H1 (cell line): ENCODE results near the gene SEMA3A. TPM values are rescaled to one million over a fixed set of nuclear protein-coding genes. Genes with fewer than 3 reads are reported as not detected.

Experiments
- CTCF ChIA-PET: fragments of 300-600 bp; sonication (Branson Sonifier 250); formaldehyde crosslinking; loops from one replicate; lab custom pipeline; 2021; ENCODE audit not compliant: partially characterized antibody; lab: Charles Lee
- POLR2A ChIA-PET: fragments of 300-600 bp; sonication (Branson Sonifier 250); formaldehyde crosslinking; loops from one replicate; lab custom pipeline; 2021; ENCODE audit warnings: inconsistent platforms; ENCODE audit not compliant: partially characterized antibody; lab: Charles Lee
- DNase-seq, 2 experiments: peaks; one replicate each; pipeline versions ENCODE4 v3.0.0 to v3.0.0-alpha.2; 2010 to 2022; ENCODE audit warnings: low spot score in 2 of 2, low read depth in 1 of 2, mixed read lengths in 1 of 2
- FAIRE-seq: peaks from 2 replicates; lab custom pipeline; 2011; peaks lifted over from hg19 to GRCh38; lab: Jason Lieb, UNC
- H2AFZ ChIP-seq: 2 replicates; pipeline ENCODE4 v1.8.1; 2012; ENCODE audit warnings: low read length, inconsistent platforms
- H2AK5ac ChIP-seq: 2 replicates; pipeline ENCODE4 v1.6.1; 2013; ENCODE audit warnings: low read depth, low read length
- H2BK120ac ChIP-seq: replicated peaks from 2 replicates; pipeline ENCODE3; 2013; ENCODE audit warnings: low read depth, low read length, inconsistent platforms
- H2BK12ac ChIP-seq: 2 replicates; pipeline ENCODE4 v1.6.1; 2013; ENCODE audit warnings: low read depth, low read length
- H2BK15ac ChIP-seq: 2 replicates; pipeline ENCODE4 v1.6.1; 2013; ENCODE audit warnings: low read length
- H2BK20ac ChIP-seq: 2 replicates; pipeline ENCODE4 v1.6.1; 2013; ENCODE audit warnings: low read length
- H2BK5ac ChIP-seq: 2 replicates; pipeline ENCODE4 v1.6.1; 2013; ENCODE audit warnings: low read depth, low read length
- H3K14ac ChIP-seq: 2 replicates; pipeline ENCODE4 v1.6.1; 2013; ENCODE audit warnings: inconsistent platforms; ENCODE audit not compliant: insufficient read length
- H3K18ac ChIP-seq: 2 replicates; pipeline ENCODE4 v1.6.1; 2013; ENCODE audit warnings: low read length; ENCODE audit errors: extremely low read depth
- H3K23ac ChIP-seq: 2 replicates; pipeline ENCODE4 v1.6.1; 2013; ENCODE audit warnings: inconsistent platforms; ENCODE audit not compliant: insufficient read length
- H3K23me2 ChIP-seq: 2 replicates; pipeline ENCODE4 v1.6.1; 2013; ENCODE audit warnings: low read depth, low read length
- H3K27ac ChIP-seq: 2 replicates; pipeline ENCODE4 v1.6.1; 2011; ENCODE audit warnings: low read depth, low read length, inconsistent platforms
- H3K27me3 ChIP-seq, 4 experiments: replicated peaks in 1 of 4; 1 replicate in 1 of 4; 2 replicates in 3 of 4; pipeline versions ENCODE4 v1.6.1 to v1.8.1; 2011 to 2013; ENCODE audit warnings: low read length in 3 of 4, mild to moderate bottlenecking in 3 of 4, inconsistent platforms in 2 of 4, mixed read lengths in 2 of 4, moderate library complexity in 1 of 4; ENCODE audit not compliant: control insufficient read depth in 3 of 4, insufficient read depth in 3 of 4; ENCODE audit errors: extremely low read depth in 1 of 4
- H3K36me3 ChIP-seq, 4 experiments: 2 replicates each; pipeline versions ENCODE4 v1.6.1 to v1.8.1; 2011 to 2013; ENCODE audit warnings: mild to moderate bottlenecking in 4 of 4, low read length in 3 of 4, moderate library complexity in 2 of 4, control low read depth in 1 of 4, inconsistent platforms in 1 of 4; ENCODE audit not compliant: insufficient read depth in 4 of 4, control insufficient read depth in 2 of 4
- H3K4ac ChIP-seq: replicated peaks from 2 replicates; pipeline ENCODE3; 2013; ENCODE audit warnings: low read length, low read depth, mixed read lengths, inconsistent platforms; ENCODE audit not compliant: insufficient read length
- H3K4me1 ChIP-seq, 4 experiments: replicated peaks in 1 of 4; 1 replicate in 1 of 4; 2 replicates in 3 of 4; pipeline versions ENCODE4 v1.6.1 to v1.8.1; 2011 to 2013; ENCODE audit warnings: low read length in 3 of 4, inconsistent platforms in 2 of 4, mixed read lengths in 1 of 4; ENCODE audit not compliant: insufficient read depth in 4 of 4, control insufficient read depth in 3 of 4
- H3K4me2 ChIP-seq, 2 experiments: 2 replicates each; pipeline versions ENCODE4 v1.6.1 to v1.8.1; 2011 to 2013; ENCODE audit warnings: low read depth in 2 of 2, low read length in 2 of 2, control low read depth in 1 of 2, inconsistent platforms in 1 of 2, mild to moderate bottlenecking in 1 of 2; ENCODE audit not compliant: insufficient read depth in 1 of 2
- H3K4me3 ChIP-seq, 4 experiments: fragments of 200-600, 300-600 bp in 1 of 4; sonication (generic), shearing (Covaris generic), sonication (Bioruptor Twin) in 1 of 4; 2 replicates each; pipeline versions ENCODE4 v1.5.1 to v1.8.1; 2011 to 2016; ENCODE audit warnings: low read length in 4 of 4, low read depth in 3 of 4, control low read depth in 2 of 4, inconsistent platforms in 2 of 4, mild to moderate bottlenecking in 2 of 4, mixed read lengths in 1 of 4, moderate library complexity in 1 of 4; ENCODE audit not compliant: insufficient read depth in 2 of 4; ENCODE audit errors: extremely low read depth in 1 of 4
- H3K56ac ChIP-seq: replicated peaks from 2 replicates; pipeline ENCODE3; 2013; ENCODE audit warnings: low read depth, mild to moderate bottlenecking, mixed read lengths, low read length, inconsistent platforms; ENCODE audit not compliant: insufficient read length
- H3K79me1 ChIP-seq: 2 replicates; pipeline ENCODE4 v1.6.1; 2013; ENCODE audit warnings: low read depth, low read length, control low read depth
- H3K79me2 ChIP-seq, 2 experiments: 2 replicates each; pipeline versions ENCODE4 v1.6.1 to v1.8.1; 2012 to 2013; ENCODE audit warnings: low read length in 2 of 2, mild to moderate bottlenecking in 2 of 2, inconsistent platforms in 1 of 2; ENCODE audit not compliant: insufficient read depth in 2 of 2, control insufficient read depth in 1 of 2
- H3K9ac ChIP-seq, 4 experiments: replicated peaks in 1 of 4; 1 replicate in 1 of 4; 2 replicates in 3 of 4; pipeline versions ENCODE4 v1.6.1 to v1.8.1; 2011 to 2013; ENCODE audit warnings: low read depth in 3 of 4, low read length in 3 of 4, control low read depth in 2 of 4, mild to moderate bottlenecking in 2 of 4, moderate library complexity in 2 of 4, inconsistent platforms in 1 of 4; ENCODE audit errors: extremely low read depth in 1 of 4
- H3K9me3 ChIP-seq, 2 experiments: 2 replicates each; pipeline versions ENCODE4 v1.6.1 to v1.8.1; 2012 to 2013; ENCODE audit warnings: mild to moderate bottlenecking in 2 of 2, moderate library complexity in 2 of 2, control low read depth in 1 of 2, inconsistent platforms in 1 of 2, low read depth in 1 of 2, low read length in 1 of 2, mixed read lengths in 1 of 2; ENCODE audit not compliant: insufficient read depth in 2 of 2
- H4K20me1 ChIP-seq, 2 experiments: replicated peaks in 1 of 2; 2 replicates each; pipeline versions ENCODE3 to v1.8.1; 2011 to 2013; ENCODE audit warnings: inconsistent platforms in 2 of 2, low read length in 2 of 2, mild to moderate bottlenecking in 1 of 2; ENCODE audit not compliant: insufficient read depth in 2 of 2, control insufficient read depth in 1 of 2
- H4K5ac ChIP-seq: 2 replicates; pipeline ENCODE4 v1.6.1; 2013; ENCODE audit warnings: low read length, low read depth, mixed read lengths, inconsistent platforms; ENCODE audit not compliant: insufficient read length
- H4K8ac ChIP-seq: 2 replicates; pipeline ENCODE4 v1.8.0; 2013; ENCODE audit warnings: mild to moderate bottlenecking, moderate library complexity, low read length, inconsistent platforms; ENCODE audit not compliant: insufficient read depth; ENCODE audit errors: extremely low read depth
- H4K91ac ChIP-seq: replicated peaks from 2 replicates; pipeline ENCODE3; 2013; ENCODE audit warnings: low read length, mixed read lengths, inconsistent platforms; ENCODE audit not compliant: insufficient read length
- CBX5 ChIP-seq: fragments of 300-800, 300-1000 bp; sonication (generic); IDR thresholded peaks from 2 replicates; pipeline ENCODE4 v1.7.1; 2016; ENCODE audit warnings: antibody characterized with exemption, low read length, low read depth
- CBX8 ChIP-seq: fragments of 300-800, 300-1000 bp; sonication (generic); IDR thresholded peaks from 2 replicates; pipeline ENCODE4 v1.7.1; 2016; ENCODE audit warnings: low read depth, low read length, borderline replicate concordance
- CHD1 ChIP-seq: IDR thresholded peaks from 2 replicates; pipeline ENCODE4 v1.6.1; 2012; ENCODE audit warnings: low read depth, low read length, improper control_type of control experiment
- CHD2 ChIP-seq: IDR thresholded peaks from 2 replicates; pipeline ENCODE4 v1.6.1; 2012; ENCODE audit warnings: low read length, improper control_type of control experiment
- EGR1 ChIP-seq: IDR thresholded peaks from 2 replicates; pipeline ENCODE4 v1.6.1; 2011; ENCODE audit warnings: low read depth, low read length, borderline replicate concordance
- GABPA ChIP-seq: IDR thresholded peaks from 2 replicates; pipeline ENCODE4 v1.6.1; 2011; ENCODE audit warnings: mild to moderate bottlenecking, low read length, moderate library complexity, borderline replicate concordance; ENCODE audit not compliant: insufficient read depth
- HDAC6 ChIP-seq: IDR thresholded peaks from one replicate; pipeline ENCODE4 v1.7.1; 2012; ENCODE audit warnings: low read depth, mild to moderate bottlenecking, inconsistent platforms, low read length, moderate library complexity
- JUN ChIP-seq: IDR thresholded peaks from 2 replicates; pipeline ENCODE4 v1.6.1; 2011; ENCODE audit warnings: low read depth, mild to moderate bottlenecking, improper control_type of control experiment, low read length
- KDM1A ChIP-seq: fragments of 200-600, 300-600 bp; sonication (generic); IDR thresholded peaks from 2 replicates; pipeline ENCODE4 v1.7.1; 2016; ENCODE audit warnings: mild to moderate bottlenecking, low read length, borderline replicate concordance
- KDM4A ChIP-seq: IDR thresholded peaks from one replicate; pipeline ENCODE4 v1.7.1; 2012; ENCODE audit warnings: low read depth, mild to moderate bottlenecking, moderate library complexity, low read length, inconsistent platforms; ENCODE audit not compliant: severe bottlenecking
- POLR2AphosphoS5 ChIP-seq: IDR thresholded peaks from 2 replicates; pipeline ENCODE4 v1.6.1; 2011; ENCODE audit warnings: low read depth, low read length
- RFX5 ChIP-seq: IDR thresholded peaks from 2 replicates; pipeline ENCODE4 v1.6.1; 2011; ENCODE audit warnings: low read depth, low read length, improper control_type of control experiment, borderline replicate concordance
- SIRT6 ChIP-seq: IDR thresholded peaks from one replicate; pipeline ENCODE4 v1.7.1; 2012; ENCODE audit warnings: low read length, inconsistent platforms
- SP1 ChIP-seq: IDR thresholded peaks from 2 replicates; pipeline ENCODE4 v1.6.1; 2011; ENCODE audit warnings: low read depth, low read length
- SP4 ChIP-seq: IDR thresholded peaks from 2 replicates; pipeline ENCODE4 v1.6.1; 2012; ENCODE audit warnings: low read length, inconsistent platforms
- TAF1 ChIP-seq: IDR thresholded peaks from 2 replicates; pipeline ENCODE4 v1.6.1; 2011; ENCODE audit warnings: mild to moderate bottlenecking, low read depth, low read length
- TCF12 ChIP-seq: IDR thresholded peaks from 2 replicates; pipeline ENCODE4 v1.6.1; 2011; ENCODE audit warnings: low read depth, mild to moderate bottlenecking, low read length
- YY1 ChIP-seq: IDR thresholded peaks from 2 replicates; pipeline ENCODE4 v1.6.1; 2011; ENCODE audit warnings: low read depth, mild to moderate bottlenecking, low read length
- WGBS, 2 experiments: shearing (Covaris generic) in 1 of 2; methylation state at CpG; one replicate each; pipeline versions ENCODE4 v1.1.6 to v1.1.7; 2013 to 2015; ENCODE audit warnings: low lambda C conversion rate in 2 of 2, mixed read lengths in 2 of 2, inconsistent platforms in 1 of 2, low coverage in 1 of 2, missing lambda C conversion rate in 1 of 2; ENCODE audit not compliant: insufficient replicate concordance in 2 of 2, insufficient coverage in 1 of 2, insufficient read length in 1 of 2; ENCODE audit errors: extremely low coverage in 1 of 2, missing lambda C conversion rate in 1 of 2; 5-methylcytosine and 5-hydroxymethylcytosine counted together
- polyA plus RNA-seq, 7 experiments: library from polyadenylated mRNA; depleted of rRNA in 3 of 7; stranded (reverse) in 5 of 7; unstranded in 2 of 7; fragments of >200 nt in 5 of 7; fragments of 200-250 nt in 2 of 7; gene quantifications; 1 replicate in 5 of 7; 2 replicates in 1 of 7; 4 replicates in 1 of 7; pipeline versions ENCODE4 v1.2.1 to v1.2.3, GENCODE V29; 2011 to 2013; ENCODE audit warnings: missing spikeins in 2 of 7, mixed read lengths in 2 of 7
- total RNA-seq: library from RNA; stranded (reverse); fragmentation: NEBNext Ultra II Directional; extraction: Animal tissue kit (Norgen Biotek cat#: 25700); gene quantifications from 2 replicates; pipeline ENCODE4 v1.2.1, GENCODE V29; 2021

SEMA3A gene
- total and polyA plus RNA-seq, 2 of the 8 experiments (the other 6 are each of a cell fraction or from before 2014, with no cell fraction given) = 8.1 to 45.9 TPM

- Histone ChIP-seq H2AK5ac (no peak overlapping the region), H3K9ac (no peak overlapping the region), H3K56ac (no peak overlapping the region), H3K23me2 (no peaks in the 10 kb centered on the region), H3K79me1 (no peaks in the 10 kb centered on the region), H3K4ac (no peak overlapping the region), H2BK5ac (no peak overlapping the region), H3K79me2 (no peaks in the 10 kb centered on the region), H3K4me2 (no peak overlapping the region), H3K14ac (no peak overlapping the region), H3K4me1 (peaks cover 0 to 2% (median 0%) of the 10 kb centered on the region in 4 experiments; a peak in 1 of 7 replicates), H2AFZ (no peak overlapping the region), H3K9me3 (no peaks in the 10 kb centered on the region), H3K18ac (no peak overlapping the region), H2BK12ac (no peak overlapping the region), H3K36me3 (no peaks in the 10 kb centered on the region), H3K4me3 (no peak overlapping the region), H4K91ac (no peak overlapping the region), H4K5ac (no peak overlapping the region), H4K20me1 (no peaks in the 10 kb centered on the region), H2BK15ac (no peak overlapping the region), H2BK20ac (no peak overlapping the region), H3K27me3 (no peaks in the 10 kb centered on the region), H3K27ac (no peak overlapping the region), H3K23ac (no peak overlapping the region), H4K8ac (no peak overlapping the region), H2BK120ac (no peak overlapping the region)
- ChIA-PET CTCF (no interaction called here), POLR2A (no interaction called here)
- WGBS, 2 experiments = 89% methylated on average over 2 of the region's 2 CpGs; no CpG with 5 or more reads in 1 of the 2 experiments
- no peak for FAIRE-seq
- no peak for TF ChIP-seq YY1
- no peak for TF ChIP-seq POLR2AphosphoS5
- TF ChIP-seq KDM4A = no peak
- TF ChIP-seq TCF12 = no peak
- TF ChIP-seq HDAC6 = no peak
- TF ChIP-seq CHD1 = no peak
- no peak for TF ChIP-seq CHD2
- TF ChIP-seq SIRT6 = no peak
- no peak for TF ChIP-seq JUN
- TF ChIP-seq KDM1A = no peak
- TF ChIP-seq CBX5 = no peak
- no peak for TF ChIP-seq GABPA
- no peak for TF ChIP-seq CBX8
- TF ChIP-seq RFX5 = no peak
- no peak for TF ChIP-seq EGR1
- no peak for TF ChIP-seq SP4
- no peak for TF ChIP-seq TAF1
- no peak for TF ChIP-seq SP1
- DNase-seq = no peak
Measured at GRCh38 chr7:84083846-84084245, 110.7 kb downstream of the SEMA3A start.
